ENCODE data around the gene RNF175.

Gene RNF175

DNA sequence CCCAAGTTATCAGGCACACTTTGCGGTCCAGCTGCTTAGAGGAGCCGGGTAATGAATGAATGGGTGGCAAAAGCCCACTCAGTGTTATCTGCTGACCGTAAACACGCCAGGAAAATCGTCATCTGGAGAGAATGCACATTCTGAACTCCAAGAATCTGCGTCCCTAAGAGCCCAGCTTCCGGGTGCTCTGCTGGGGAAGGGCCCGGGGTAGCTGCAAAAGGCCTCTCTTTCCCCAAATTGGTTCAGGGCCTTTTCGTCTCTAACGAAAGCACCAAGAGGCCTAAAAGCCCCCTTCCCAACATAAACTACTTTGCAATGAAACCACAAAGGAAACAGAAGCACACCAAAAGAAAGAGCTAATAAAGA is 30.7 kb upstream of the RNF175 start:
- H3K4me3 ChIP-seq (ENCODE audit: low read depth, low read length), result no peak overlapping the region
- TF ChIP-seq, protein P1, sequence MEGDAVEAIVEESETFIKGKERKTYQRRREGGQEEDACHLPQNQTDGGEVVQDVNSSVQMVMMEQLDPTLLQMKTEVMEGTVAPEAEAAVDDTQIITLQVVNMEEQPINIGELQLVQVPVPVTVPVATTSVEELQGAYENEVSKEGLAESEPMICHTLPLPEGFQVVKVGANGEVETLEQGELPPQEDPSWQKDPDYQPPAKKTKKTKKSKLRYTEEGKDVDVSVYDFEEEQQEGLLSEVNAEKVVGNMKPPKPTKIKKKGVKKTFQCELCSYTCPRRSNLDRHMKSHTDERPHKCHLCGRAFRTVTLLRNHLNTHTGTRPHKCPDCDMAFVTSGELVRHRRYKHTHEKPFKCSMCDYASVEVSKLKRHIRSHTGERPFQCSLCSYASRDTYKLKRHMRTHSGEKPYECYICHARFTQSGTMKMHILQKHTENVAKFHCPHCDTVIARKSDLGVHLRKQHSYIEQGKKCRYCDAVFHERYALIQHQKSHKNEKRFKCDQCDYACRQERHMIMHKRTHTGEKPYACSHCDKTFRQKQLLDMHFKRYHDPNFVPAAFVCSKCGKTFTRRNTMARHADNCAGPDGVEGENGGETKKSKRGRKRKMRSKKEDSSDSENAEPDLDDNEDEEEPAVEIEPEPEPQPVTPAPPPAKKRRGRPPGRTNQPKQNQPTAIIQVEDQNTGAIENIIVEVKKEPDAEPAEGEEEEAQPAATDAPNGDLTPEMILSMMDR (IDR thresholded peaks at IDR 0.05; ENCODE audit: insufficient read depth, low read depth, low read length, missing control alignments), result no peak
- no peak for DNase-seq (ENCODE audit: low read depth)

DNA sequence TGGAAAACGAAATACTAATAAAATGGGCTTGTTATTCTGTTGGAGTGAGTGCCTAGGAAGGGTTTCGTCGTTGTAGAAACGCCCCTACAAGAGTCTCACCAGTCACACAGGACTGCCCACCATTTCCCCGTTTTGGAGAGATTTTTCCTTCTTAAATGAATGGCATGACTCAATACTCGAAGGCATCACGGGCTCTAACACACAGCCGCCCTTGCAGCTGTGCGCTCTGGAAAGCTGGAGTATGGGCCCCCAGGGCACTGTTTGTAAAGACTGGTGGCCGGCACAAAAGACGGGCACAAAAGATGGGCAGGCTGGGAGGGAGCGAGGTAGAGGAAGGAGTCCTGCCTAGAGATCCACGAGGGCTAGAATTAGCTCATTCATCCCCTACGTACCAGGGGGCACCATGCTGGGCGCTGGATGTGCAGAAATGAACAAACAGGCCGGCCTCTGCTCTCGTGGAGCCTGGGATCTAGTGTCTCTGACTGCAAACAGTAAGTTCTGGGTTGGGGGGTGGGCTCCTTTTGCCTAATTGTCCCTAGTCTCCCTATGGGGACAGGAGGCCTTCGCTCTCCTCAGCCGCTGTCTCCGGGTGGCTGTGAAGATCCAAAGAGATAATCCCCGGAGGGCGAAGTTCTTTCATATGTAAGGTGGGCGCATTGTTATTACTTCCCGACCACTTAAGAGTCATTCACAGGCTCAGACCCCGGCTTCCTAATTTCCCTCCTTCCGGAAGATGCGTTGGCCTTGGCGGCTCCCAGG is 30.1 kb upstream of the RNF175 start:
- TF ChIP-seq, protein P1 (IDR thresholded peaks at IDR 0.05; ENCODE audit: insufficient read depth, low read depth, low read length, missing control alignments), result no peak
- no peak for DNase-seq (ENCODE audit: low read depth)
- no peak overlapping the region for H3K4me3 ChIP-seq (ENCODE audit: low read depth, low read length)

DNA sequence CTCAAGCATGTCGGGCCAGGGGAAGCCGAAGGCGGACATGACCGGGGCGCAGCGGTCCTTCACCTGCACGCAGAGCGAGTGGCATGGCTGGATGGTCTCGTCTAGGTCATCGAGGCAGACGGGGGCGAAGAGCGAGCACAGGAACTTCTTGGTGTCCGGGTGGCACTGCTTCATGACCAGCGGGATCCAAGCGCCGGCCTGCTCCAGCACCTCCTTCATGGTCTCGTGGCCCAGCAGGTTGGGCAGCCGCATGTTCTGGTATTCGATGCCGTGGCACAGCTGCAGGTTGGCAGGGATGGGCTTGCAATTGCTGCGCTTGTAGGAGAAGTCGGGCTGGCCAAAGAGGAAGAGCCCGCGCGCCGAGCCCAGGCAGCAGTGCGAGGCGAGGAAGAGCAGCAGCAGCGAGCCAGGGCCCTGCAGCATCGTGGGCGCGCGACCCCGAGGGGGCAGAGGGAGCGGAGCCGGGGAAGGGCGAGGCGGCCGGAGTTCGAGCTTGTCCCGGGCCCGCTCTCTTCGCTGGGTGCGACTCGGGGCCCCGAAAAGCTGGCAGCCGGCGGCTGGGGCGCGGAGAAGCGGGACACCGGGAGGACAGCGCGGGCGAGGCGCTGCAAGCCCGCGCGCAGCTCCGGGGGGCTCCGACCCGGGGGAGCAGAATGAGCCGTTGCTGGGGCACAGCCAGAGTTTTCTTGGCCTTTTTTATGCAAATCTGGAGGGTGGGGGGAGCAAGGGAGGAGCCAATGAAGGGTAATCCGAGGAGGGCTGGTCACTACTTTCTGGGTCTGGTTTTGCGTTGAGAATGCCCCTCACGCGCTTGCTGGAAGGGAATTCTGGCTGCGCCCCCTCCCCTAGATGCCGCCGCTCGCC is 28.8 kb upstream of the RNF175 start, which contains the start of gene SFRP2:
SFRP2 (minus strand) TSS at position 671 of the 864 bp plus-strand sequence; CDS start at position 423, 248 bp downstream.
- TF ChIP-seq, protein P1 (IDR thresholded peaks at IDR 0.05; ENCODE audit: insufficient read depth, low read depth, low read length, missing control alignments), result no peak
- H3K4me3 ChIP-seq (ENCODE audit: low read depth, low read length), result no peak within 1 kb of the TSS
- DNase-seq (ENCODE audit: low read depth), result no peak

DNA sequence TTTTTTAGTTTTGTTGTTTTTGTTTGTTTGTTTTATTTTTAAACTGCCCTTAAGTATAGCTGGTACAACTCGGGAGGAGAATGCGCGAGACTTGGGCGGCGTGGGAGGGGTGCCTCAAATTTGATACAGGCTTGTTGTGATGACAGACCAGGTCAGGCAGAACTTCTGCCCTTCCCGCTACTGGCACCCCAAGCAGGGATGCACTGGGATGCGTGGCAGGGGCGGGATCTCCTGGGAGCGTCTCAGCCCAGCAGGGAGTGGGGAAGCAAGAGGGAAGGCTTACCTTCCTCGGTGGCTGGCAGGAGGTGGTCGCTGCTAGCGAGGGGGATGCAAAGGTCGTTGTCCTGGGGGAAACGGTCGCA is 28.2 kb upstream of the RNF175 start:
- no peak overlapping the region for H3K4me3 ChIP-seq (ENCODE audit: low read depth, low read length)
- TF ChIP-seq, protein P1 (IDR thresholded peaks at IDR 0.05; ENCODE audit: insufficient read depth, low read depth, low read length, missing control alignments), result no peak
- no peak for DNase-seq (ENCODE audit: low read depth)

DNA sequence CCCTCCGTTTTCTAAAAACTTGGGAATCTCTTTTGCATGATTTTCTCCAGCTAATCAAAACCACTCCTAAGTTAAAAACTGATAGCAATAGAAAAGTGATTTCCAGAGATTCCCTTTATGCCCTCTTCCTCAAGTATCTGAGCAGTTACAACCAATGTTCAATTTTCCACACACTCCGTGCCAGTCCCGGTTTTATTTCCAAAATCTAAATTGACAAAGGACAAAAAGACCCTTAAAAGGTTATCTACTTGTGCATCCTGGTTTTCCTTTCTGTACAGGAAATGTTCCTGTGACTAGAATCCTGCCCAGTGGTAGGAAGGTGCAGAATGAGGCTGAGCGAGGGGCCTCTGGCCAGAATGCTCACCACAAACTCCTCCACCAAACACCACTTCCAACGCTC is 27.8 kb upstream of the RNF175 start:
- no peak for DNase-seq (ENCODE audit: low read depth)
- no peak overlapping the region for H3K4me3 ChIP-seq (ENCODE audit: low read depth, low read length)
- TF ChIP-seq, protein P1 (IDR thresholded peaks at IDR 0.05; ENCODE audit: insufficient read depth, low read depth, low read length, missing control alignments), result no peak

DNA sequence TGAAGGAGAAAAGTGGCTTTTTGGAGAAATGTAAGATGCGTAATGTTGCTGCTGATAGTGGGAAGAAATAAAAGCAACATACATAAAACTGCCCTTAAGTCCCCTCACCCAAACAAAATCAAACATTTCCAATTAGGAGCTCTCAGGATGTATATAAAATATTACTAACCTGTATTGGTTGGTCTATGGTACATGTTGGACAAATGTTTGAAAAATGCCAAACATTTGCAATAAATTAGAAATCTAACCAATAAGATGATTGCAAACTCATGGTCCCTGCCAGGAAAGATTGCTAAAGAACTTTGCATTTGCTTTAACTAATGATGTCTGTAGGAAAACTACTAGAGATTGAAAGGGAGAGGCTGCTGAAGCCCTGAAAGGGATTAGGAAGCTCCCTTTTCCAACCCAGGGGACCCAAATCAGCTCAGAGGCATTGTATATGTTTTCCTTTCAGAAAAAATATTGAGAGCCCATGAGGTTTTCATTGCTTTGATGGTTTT is 27.3 kb upstream of the RNF175 start:
- H3K4me3 ChIP-seq (ENCODE audit: low read depth, low read length), result no peak overlapping the region
- no peak for DNase-seq (ENCODE audit: low read depth)
- TF ChIP-seq, protein P1 (IDR thresholded peaks at IDR 0.05; ENCODE audit: insufficient read depth, low read depth, low read length, missing control alignments), result no peak
